ENCODE results near the gene ELAPOR2. TPM values are rescaled to one million over a fixed set of nuclear protein-coding genes. Genes with fewer than 3 reads are reported as not detected.

ELAPOR2 gene
- total and polyA plus RNA-seq, 2 of the 4 experiments (the other 2 are of a cell fraction) = 0.62 to 1.3 TPM

- ATAC-seq (ENCODE audit: low read depth) = no peak
- Histone ChIP-seq H3K4ac (ENCODE audit: low read depth, low read length) (no peak overlapping the region), H4K91ac (ENCODE audit: insufficient read depth, low read depth, low read length) (no peak overlapping the region), H2BK120ac (ENCODE audit: low read depth, low read length) (no peak overlapping the region), H3K27me3 (ENCODE audit: control insufficient read depth, insufficient read depth, low read length) (no peaks in the 10 kb centered on the region), H3K36me3 (ENCODE audit: control insufficient read depth, insufficient read depth, low read length) (no peaks in the 10 kb centered on the region), H3K9me3 (ENCODE audit: control insufficient read depth, insufficient read depth, low read length) (no peaks in the 10 kb centered on the region), H4K5ac (ENCODE audit: low read depth, low read length) (no peak overlapping the region), H3K4me3 (ENCODE audit: insufficient read depth, low read depth, low read length) (no peak overlapping the region), H2BK5ac (ENCODE audit: low read depth, low read length, poor library complexity, severe bottlenecking) (no peak overlapping the region), H2AK9ac (replicated peaks; ENCODE audit: low read depth, low read length, poor library complexity) (no peak overlapping the region), H4K8ac (ENCODE audit: low read depth in 2 of 2, low read length in 2 of 2) (no peak overlapping the region), H4K20me1 (ENCODE audit: insufficient read depth, low read length) (no peaks in the 10 kb centered on the region), H2AFZ (replicated peaks; ENCODE audit: low read length, poor library complexity) (no peak overlapping the region), H3K14ac (replicated peaks; ENCODE audit: low read depth, low read length) (no peak overlapping the region), H2BK15ac (ENCODE audit: low read depth, low read length) (no peak overlapping the region), H3K27ac (ENCODE audit: insufficient read depth, low read length) (no peak overlapping the region), H3K18ac (ENCODE audit: low read depth, low read length) (no peak overlapping the region), H3K23ac (ENCODE audit: low read depth, low read length) (no peak overlapping the region), H3K9me1 (ENCODE audit: insufficient read depth, low read length) (no peaks in the 10 kb centered on the region), H3K56ac (ENCODE audit: extremely low read depth, insufficient read depth, low read length) (no peak overlapping the region), H3K4me1 (ENCODE audit: control insufficient read depth, insufficient read depth, low read length) (no peaks in the 10 kb centered on the region), H3K79me1 (ENCODE audit: low read depth in 1 of 2, low read length in 2 of 2) (no peaks in the 10 kb centered on the region), H2AK5ac (ENCODE audit: low read depth, low read length) (no peak overlapping the region), H2BK20ac (ENCODE audit: low read depth, low read length) (no peak overlapping the region), H3K9ac (ENCODE audit: low read depth, low read length) (no peak overlapping the region), H3K4me2 (ENCODE audit: low read depth, low read length) (no peak overlapping the region)
- in situ Hi-C loops (cut with MboI; ENCODE audit: low sequenced_read_pairs) (no loop called here), dilution Hi-C loops (cut with HindIII; ENCODE audit: low sequenced_read_pairs, unreplicated experiment) (no loop called here), intact Hi-C loops (cut with micrococcal nuclease) (no loop called here)
- ChIA-PET POLR2A (ENCODE audit: unreplicated experiment) (no interaction called here), CTCF (no interaction called here)
- BruUV-seq (replicated peaks) = no TSS peak
- 57% methylated on average over 1 of the region's 5 CpGs; no CpG with 5 or more reads in 1 of the 2 experiments for WGBS, 2 experiments (ENCODE audit: extremely low coverage in 2 of 2, insufficient read length in 1 of 2)
- TF ChIP-seq ELK1 (IDR thresholded peaks at IDR 0.05; ENCODE audit: borderline replicate concordance, low read depth, low read length) (no peak), RCOR1 (IDR thresholded peaks at IDR 0.05; ENCODE audit: insufficient replicate concordance, low read length) (no peak), FOS (IDR thresholded peaks at IDR 0.05; ENCODE audit: low read depth, low read length) (no peak), POLR2A (IDR thresholded peaks at IDR 0.05; ENCODE audit: low read depth, low read length) (no peak), MAZ (IDR thresholded peaks at IDR 0.05; ENCODE audit: borderline replicate concordance, low read depth, low read length) (no peak), SMC3 (IDR thresholded peaks at IDR 0.05; ENCODE audit: low read depth, low read length) (no peak), RFX5 (IDR thresholded peaks at IDR 0.05; ENCODE audit: low read depth, low read length) (no peak), CHD1 (IDR thresholded peaks at IDR 0.05; ENCODE audit: low read depth, low read length) (no peak)
- no peak for DNase-seq
Observed at GRCh38 chr7:87038993-87039690, 20.3 kb downstream of the ELAPOR2 start.
